ENCODE data around the gene CBLN3. TPM values are rescaled to one million over a fixed set of nuclear protein-coding genes. Genes with fewer than 3 reads are reported as not detected.
A peak's percentile ranks its signal among the peaks of the same experiment; 100 is the strongest.

Gene CBLN3
- total RNA-seq, 4 donors from 2014 or later: 0.79 to 9.7 (median 1.6) TPM

GRCh38 chr14:24442240-24443052, 13.0 kb upstream of the CBLN3 start, which contains the start of gene SDR39U1:
SDR39U1 (minus strand) TSS chr14:24442776; CDS start chr14:24442769, 7 bp downstream.
- Histone ChIP-seq H3K27ac (peak within 1 kb of the TSS; percentile 95 to 98 (median 96)), H3K4me3 (peak within 1 kb of the TSS; percentile 46 to 69 (median 58)), H3K36me3 (peaks cover 0 to 12% (median 5%) of the 10 kb centered on the region in 4 donors), H3K9me3 (no peaks in the 10 kb centered on the region), H3K4me1 (peaks cover 7 to 37% (median 14%) of the 10 kb centered on the region in 4 donors), H3K27me3 (no peaks in the 10 kb centered on the region)
- peak; percentile 98 for DNase-seq
- intact Hi-C loops (cut with DNase I; ENCODE audit: low total_unique reads): loop anchor here (5.0 kb wide), 1 partner anchor 210 kb away; the partner anchor contains the start of genes GMPR2 and NEDD8
- WGBS, 2 donors (ENCODE audit: low coverage in 1 of 2): 1% methylated on average over 52 of the region's 52 CpGs; no CpG with 5 or more reads in 1 of the 2 donors
- in situ Hi-C loops (cut with MboI; ENCODE audit: low pct_ligation_motif_present in 1 of 4, low pct_unique_long_range_greater_than_20kb in 1 of 4, low sequenced_read_pairs in 3 of 4): loop anchor here in 3 of 4 donors (25.0 kb wide), 2 partner anchors 105 to 205 kb away; partner anchors contain the start of genes GMPR2 (in 3 of the 3), NEDD8 (in 3 of the 3), TINF2 (in 3 of the 3) and ADCY4 (in 1 of the 3)
- TF ChIP-seq EP300 (IDR thresholded peaks at IDR 0.05; ENCODE audit: low read depth) (no peak), CTCF (IDR thresholded peaks at IDR 0.05) (peak in 2 of 5 experiments; percentile 10 to 19), POLR2AphosphoS5 (IDR thresholded peaks at IDR 0.05) (peak; percentile 89 to 93 (median 91)), POLR2A (IDR thresholded peaks at IDR 0.05) (peak; percentile 94)

GRCh38 chr14:24441904-24442239, 12.4 kb upstream of the CBLN3 start:
- H3K27ac ChIP-seq: peak overlapping the region; percentile 95 to 98 (median 96)
- H3K27me3 ChIP-seq: no peaks in the 10 kb centered on the region
- peaks cover 7 to 43% (median 14%) of the 10 kb centered on the region in 4 donors for H3K4me1 ChIP-seq
- intact Hi-C loops (cut with DNase I; ENCODE audit: low total_unique reads) (loop anchor here (5.0 kb wide), 1 partner anchor 210 kb away; the partner anchor contains the start of genes GMPR2 and NEDD8), in situ Hi-C loops (cut with MboI; ENCODE audit: low pct_ligation_motif_present in 1 of 4, low pct_unique_long_range_greater_than_20kb in 1 of 4, low sequenced_read_pairs in 3 of 4) (loop anchor here in 3 of 4 donors (25.0 kb wide), 2 partner anchors 105 to 205 kb away; partner anchors contain the start of genes GMPR2 (in 3 of the 3), NEDD8 (in 3 of the 3), TINF2 (in 3 of the 3) and ADCY4 (in 1 of the 3))
- peak; percentile 35 for DNase-seq
- no peaks in the 10 kb centered on the region for H3K9me3 ChIP-seq
- 0 to 1% methylated on average over 3 to 12 of the region's 12 CpGs for whole genome bisulfite sequencing, 2 donors (ENCODE audit: low coverage in 1 of 2)
- peaks cover 0 to 17% (median 6%) of the 10 kb centered on the region in 4 donors for H3K36me3 ChIP-seq
- TF ChIP-seq POLR2AphosphoS5 (IDR thresholded peaks at IDR 0.05) (peak in 1 of 3 donors; percentile 3), CTCF (IDR thresholded peaks at IDR 0.05) (no peak)
- H3K4me3 ChIP-seq: peak overlapping the region; percentile 46 to 60 (median 55)

- Histone ChIP-seq H3K36me3 (peaks cover 0 to 17% (median 6%) of the 10 kb centered on the region in 4 donors), H3K27me3 (no peaks in the 10 kb centered on the region), H3K27ac (peak overlapping the region; percentile 95 to 98 (median 96)), H3K4me3 (peak overlapping the region in 2 of 4 donors; percentile 57 to 60), H3K9me3 (no peaks in the 10 kb centered on the region), H3K4me1 (peaks cover 7 to 46% (median 14%) of the 10 kb centered on the region in 4 donors)
- WGBS, 2 donors (ENCODE audit: low coverage in 1 of 2): 46 to 56% methylated on average over 4 to 5 of the region's 5 CpGs
- DNase-seq: no peak
- no peak for TF ChIP-seq CTCF (IDR thresholded peaks at IDR 0.05)
- intact Hi-C loops (cut with DNase I; ENCODE audit: low total_unique reads) (loop anchor here (5.0 kb wide), 1 partner anchor 209 kb away; the partner anchor contains the start of genes GMPR2 and NEDD8), in situ Hi-C loops (cut with MboI; ENCODE audit: low pct_ligation_motif_present in 1 of 4, low pct_unique_long_range_greater_than_20kb in 1 of 4, low sequenced_read_pairs in 3 of 4) (loop anchor here in 3 of 4 donors (25.0 kb wide), 2 partner anchors 104 to 204 kb away; partner anchors contain the start of genes GMPR2 (in 3 of the 3), NEDD8 (in 3 of the 3), TINF2 (in 3 of the 3) and ADCY4 (in 1 of the 3))
Observed at GRCh38 chr14:24441485-24441884, 12.0 kb upstream of the CBLN3 start.
